Left renal pelvis (tissue), 4 donors: ENCODE results near the gene SFXN5. TPM values are rescaled to one million over a fixed set of nuclear protein-coding genes. Genes with fewer than 3 reads are reported as not detected.
"Not testable (repeated sequence)": the region's sequence is repeated elsewhere in the genome, so short reads cannot be mapped to it uniquely, and the experiment has no call there.

ENCODE experiments used
- DNase-seq, 4 donors: peaks; one replicate each; pipeline ENCODE4 v3.0.0-alpha.2; 2013; ENCODE audit warnings: low read depth in 4 of 4, low spot score in 3 of 4
- polyA plus RNA-seq, 4 donors: library from polyadenylated mRNA; unstranded; fragments of 120-200 nt; gene quantifications; one replicate each; pipeline ENCODE4 v1.2.1, GENCODE V29; 2013; ENCODE audit not compliant: insufficient read length in 4 of 4

SFXN5 gene
- polyA plus RNA-seq, 4 donors, result 8.6 to 32.0 (median 23.4) TPM

GRCh38 chr2:72915907-72916742 is 155.4 kb downstream of the SFXN5 start:
- no peak for DNase-seq

GRCh38 chr2:72915320-72915906 is 156.1 kb downstream of the SFXN5 start:
- DNase-seq, result no peak

DNA sequence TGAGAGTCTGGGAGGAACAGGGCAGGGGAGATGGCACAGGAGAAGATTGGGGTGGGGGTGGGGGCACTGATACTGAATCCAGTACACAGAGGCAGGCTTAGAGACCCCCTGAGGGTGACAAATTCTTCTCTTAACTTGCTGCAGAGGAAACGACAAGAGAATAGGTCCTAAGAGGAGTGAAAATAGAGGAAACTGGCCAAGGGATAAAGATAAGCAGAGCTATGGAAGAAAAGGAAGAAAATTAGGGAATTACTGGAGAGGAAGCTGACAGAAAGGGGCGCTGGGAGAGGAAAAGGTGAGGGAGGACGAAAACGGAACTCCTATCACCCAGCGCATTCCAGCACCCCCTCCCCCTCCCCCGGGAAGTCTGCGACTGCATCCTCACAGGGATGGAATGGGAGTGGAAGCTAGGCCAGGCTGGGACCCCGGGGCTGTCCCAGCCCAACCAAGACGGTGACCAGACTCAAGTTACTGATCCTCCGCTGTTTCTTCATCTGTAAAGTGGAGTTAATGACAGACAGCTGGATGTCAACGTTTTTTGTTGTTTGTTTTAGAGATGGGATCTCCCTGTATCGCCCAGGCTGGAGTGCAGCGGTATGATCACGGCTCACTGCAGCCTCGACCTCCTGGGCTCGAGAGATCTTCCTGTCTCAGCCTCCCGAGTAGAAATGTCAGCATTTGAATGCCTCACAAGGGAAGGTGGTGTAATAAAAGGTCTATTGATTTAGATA is 156.8 kb downstream of the SFXN5 start:
- no peak for DNase-seq

- DNase-seq, result no peak
Measured at GRCh38 chr2:72914206-72914559, 157.3 kb downstream of the SFXN5 start.

GRCh38 chr2:72913486-72914205 is 157.9 kb downstream of the SFXN5 start:
- no peak for DNase-seq

GRCh38 chr2:72911256-72911655 is 160.3 kb downstream of the SFXN5 start:
- no peak for DNase-seq

DNA sequence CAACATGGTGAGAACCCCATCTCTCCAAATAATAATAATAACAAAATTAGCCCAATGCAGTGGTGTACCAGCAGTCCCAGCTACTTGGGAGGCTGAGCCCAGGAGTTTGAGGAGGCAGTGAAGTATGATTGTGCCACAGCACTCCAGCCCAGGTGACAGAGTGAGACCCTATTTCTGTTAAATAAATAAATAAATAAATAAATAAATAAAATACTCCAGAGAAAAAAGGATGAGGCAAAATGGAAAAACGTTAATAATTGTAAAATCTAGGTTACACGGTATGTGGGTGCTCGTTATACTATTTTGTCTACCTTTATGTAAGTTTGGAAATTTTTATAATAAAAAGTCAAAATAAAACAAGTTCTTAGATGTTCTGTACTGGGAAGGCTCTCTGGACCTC is 162.8 kb downstream of the SFXN5 start:
- no peak for DNase-seq

GRCh38 chr2:72907369-72907768 is 164.1 kb downstream of the SFXN5 start:
- not testable (repeated sequence) for DNase-seq

- DNase-seq, result no peak
Measured at GRCh38 chr2:72901426-72901825, 170.1 kb downstream of the SFXN5 start.

DNA sequence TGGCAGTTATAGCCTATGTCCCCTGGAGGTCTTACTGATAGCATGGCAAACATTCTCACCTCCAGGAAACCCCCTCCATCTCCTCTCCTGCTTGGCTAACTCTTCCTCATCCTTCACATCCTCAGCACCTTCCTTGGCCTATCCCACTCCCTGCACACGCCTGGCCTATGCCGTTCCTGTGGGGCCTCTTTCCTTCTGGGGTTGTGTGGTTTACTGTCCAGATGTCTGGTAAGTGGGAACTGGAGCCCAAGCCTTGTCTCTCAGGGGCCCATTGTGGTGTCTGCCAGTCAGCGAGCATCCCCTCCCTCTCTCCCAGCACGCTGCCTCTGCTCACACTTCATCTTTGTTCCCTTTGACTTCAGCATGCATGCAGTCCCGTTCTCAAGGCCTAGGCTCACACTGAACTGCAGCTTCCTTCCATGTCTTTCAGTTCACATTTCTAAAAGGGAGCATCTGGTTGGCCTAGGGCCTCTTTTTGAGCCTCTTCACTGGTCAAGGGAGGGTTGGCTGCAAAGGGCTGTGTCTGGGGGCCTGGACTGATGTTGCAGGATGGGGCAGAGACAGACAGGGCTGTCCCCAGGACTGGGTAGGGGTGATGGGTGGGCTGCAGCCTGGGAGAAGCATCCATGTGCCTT is 171.2 kb downstream of the SFXN5 start:
- no peak for DNase-seq

DNA sequence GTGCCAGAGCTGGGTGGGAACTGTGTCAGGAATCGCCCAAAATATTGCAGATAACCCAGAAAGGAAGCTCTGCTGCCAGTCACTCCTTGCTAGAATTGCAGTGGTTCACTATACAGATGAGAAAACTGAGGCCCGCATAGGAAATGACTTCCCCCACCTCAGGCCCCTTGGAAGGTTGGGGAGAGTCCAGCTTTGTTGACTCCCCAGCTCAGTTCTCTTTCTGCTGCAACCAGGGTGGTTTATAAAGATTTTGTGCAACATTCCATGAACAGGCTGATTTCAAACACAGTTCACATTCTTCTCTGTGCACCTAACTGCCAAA is 173.0 kb downstream of the SFXN5 start:
- DNase-seq, result no peak

- no peak for DNase-seq
Measured at GRCh38 chr2:72897785-72898584, 173.5 kb downstream of the SFXN5 start.

DNA sequence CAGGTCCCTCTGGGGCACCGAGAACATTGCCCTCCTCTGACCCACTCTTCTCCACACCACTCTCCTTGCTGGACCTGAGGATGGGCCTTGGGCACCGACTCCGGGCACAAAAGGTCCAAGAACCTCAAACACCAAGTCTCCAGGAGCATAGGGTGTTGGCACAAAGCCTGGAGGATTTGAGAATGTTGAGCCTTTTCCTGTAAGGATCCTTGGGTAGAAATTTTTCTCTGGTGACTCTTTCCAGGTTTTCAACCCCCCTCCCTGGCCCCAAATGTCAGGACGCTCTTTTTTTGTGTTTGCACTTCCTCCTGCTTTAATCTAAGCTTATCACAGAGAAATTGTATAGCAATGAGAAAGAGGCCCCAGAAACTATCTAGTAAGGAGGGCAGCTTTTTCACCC is 175.1 kb downstream of the SFXN5 start:
- DNase-seq, result no peak

- DNase-seq, result no peak
Measured at GRCh38 chr2:72895759-72896281, 175.7 kb downstream of the SFXN5 start.

DNA sequence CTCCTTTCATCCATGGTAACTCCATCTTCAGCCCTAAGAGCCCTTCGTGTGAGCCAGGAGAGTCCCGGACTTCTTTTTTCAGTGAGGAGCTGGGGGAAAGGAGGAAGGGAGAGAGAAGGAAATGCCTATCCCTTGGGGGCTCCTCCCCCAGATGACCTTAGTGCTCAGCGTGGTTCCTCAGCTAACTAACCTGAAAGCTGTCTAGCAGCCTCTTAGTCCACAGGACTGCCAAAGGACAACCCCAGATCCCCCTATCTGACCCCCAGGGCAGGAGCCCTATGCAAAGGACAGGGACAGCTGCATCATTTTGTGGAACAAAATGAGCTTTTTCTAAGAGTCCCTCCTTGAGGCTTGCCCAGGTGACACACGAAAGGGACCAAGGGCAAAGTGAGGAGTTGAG is 176.4 kb downstream of the SFXN5 start:
- DNase-seq, result no peak

GRCh38 chr2:72894514-72894913 is 177.0 kb downstream of the SFXN5 start:
- DNase-seq, result no peak

DNA sequence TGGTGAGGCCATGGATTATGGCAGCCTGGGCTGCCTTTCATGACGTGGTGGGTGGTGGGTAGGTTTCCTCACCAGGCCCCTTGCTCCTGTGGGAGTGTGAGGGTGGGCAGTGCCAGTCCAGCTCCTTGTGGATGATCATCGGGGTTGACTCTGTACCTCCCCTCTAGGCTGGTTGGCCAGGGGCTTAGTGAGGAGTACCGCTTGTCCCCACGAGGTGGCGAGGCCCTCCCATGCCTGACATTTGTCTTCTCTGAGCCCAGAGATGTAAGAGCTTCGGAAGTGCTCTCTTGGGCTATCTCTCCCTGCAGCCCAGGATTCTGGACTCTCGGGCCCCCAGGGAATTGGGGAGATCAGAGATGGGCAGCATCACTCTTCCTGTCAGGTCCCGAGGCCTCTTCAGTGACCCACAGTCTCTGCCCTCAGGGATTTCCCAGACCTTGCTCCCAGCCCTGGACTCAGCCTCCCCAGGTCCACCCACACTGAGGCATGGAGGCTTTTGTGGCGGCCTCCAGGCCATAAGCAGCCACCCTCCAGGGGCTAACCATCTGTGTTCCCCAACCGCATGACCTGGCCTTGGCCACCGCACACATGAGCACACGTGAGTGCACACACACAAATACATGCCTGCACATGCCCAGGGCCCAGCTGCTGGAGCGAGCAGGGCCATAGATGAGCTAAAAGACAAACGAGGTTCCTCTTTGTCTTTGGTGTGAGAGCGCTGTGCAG is 177.8 kb downstream of the SFXN5 start:
- no peak for DNase-seq

DNA sequence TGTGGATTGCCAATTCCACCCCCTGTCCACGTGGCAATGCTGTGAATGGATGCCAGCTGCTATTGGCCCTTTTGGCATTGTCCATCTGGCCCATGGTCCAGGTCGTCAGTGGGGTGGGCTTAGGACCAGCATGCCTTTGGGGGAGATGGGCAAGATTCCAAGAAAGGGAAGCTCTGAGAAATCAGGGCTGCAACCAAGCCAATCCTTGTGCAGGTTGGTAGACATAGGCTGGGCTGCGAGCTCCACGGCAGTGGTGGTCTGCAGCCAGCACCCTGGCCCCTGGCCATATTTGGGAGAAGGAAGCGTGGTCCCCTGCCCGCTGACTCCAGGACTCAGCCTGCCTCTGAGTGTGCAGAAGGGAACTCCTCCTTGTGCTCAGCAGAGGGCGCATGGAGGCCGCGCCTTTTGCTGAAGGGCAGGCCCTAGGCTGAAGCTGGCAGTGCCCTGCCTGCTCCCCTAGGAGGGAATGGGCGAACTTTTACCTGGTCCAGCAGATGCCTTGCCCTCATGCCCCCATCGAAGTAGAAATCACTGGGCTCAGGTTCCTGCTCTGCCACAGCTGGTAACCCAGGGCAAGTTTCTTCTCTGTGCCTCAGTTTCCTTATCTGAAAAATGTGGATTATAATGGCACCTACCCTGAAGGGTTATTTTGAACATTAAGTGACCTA is 178.9 kb downstream of the SFXN5 start:
- DNase-seq, result no peak
